ENCODE data around the gene CCNB1IP1.
"Not testable (repeated sequence)": the region's sequence is repeated elsewhere in the genome, so short reads cannot be mapped to it uniquely, and the experiment has no call there.

The CCNB1IP1 gene

DNA sequence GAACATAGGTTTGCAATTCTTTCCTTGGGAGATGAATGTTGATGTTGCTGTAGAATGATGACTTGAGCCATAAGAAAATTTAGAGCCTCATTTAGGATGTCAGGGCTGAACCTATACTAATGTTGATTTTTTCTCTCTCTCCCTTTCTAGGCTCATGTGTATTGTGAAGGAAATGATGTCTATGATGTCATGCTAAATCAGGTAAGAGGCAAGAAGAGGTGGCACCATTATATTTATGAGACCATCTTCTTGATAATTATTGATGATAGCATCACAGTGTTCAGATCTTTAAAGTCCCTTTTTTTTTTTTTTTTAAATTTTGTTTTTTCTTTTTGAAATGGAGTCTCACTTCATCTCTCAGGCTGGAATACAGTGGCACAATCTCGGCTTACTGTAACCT is 13.6 kb upstream of the CCNB1IP1 start:
- no peak for TF ChIP-seq CTCF (conservative IDR thresholded peaks at IDR 0.05)
- no peak overlapping the region for H3K27ac ChIP-seq

GRCh38 chr14:20345366-20345765 is 12.3 kb upstream of the CCNB1IP1 start:
- H3K27ac ChIP-seq, result no peak overlapping the region
- no peak for TF ChIP-seq CTCF (conservative IDR thresholded peaks at IDR 0.05)

DNA sequence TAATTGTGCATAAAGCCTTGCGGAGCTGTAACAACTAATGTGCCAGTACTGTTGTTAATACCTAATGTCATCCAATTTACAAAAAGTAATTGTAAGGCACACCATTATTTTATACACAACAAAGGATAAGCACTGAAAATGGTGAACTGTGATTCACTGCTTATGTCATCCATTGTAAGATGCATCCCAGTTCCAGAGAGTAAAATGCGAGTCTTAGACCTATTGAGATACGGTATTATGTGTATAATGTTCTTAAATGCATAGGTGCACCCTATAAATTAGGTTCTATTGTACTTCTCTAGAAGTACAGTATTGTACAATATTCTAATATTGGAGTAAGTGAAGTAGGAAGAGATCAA is 10.8 kb upstream of the CCNB1IP1 start:
- H3K27ac ChIP-seq, result peak overlapping the region; percentile 80
- no peak for TF ChIP-seq CTCF (conservative IDR thresholded peaks at IDR 0.05)

DNA sequence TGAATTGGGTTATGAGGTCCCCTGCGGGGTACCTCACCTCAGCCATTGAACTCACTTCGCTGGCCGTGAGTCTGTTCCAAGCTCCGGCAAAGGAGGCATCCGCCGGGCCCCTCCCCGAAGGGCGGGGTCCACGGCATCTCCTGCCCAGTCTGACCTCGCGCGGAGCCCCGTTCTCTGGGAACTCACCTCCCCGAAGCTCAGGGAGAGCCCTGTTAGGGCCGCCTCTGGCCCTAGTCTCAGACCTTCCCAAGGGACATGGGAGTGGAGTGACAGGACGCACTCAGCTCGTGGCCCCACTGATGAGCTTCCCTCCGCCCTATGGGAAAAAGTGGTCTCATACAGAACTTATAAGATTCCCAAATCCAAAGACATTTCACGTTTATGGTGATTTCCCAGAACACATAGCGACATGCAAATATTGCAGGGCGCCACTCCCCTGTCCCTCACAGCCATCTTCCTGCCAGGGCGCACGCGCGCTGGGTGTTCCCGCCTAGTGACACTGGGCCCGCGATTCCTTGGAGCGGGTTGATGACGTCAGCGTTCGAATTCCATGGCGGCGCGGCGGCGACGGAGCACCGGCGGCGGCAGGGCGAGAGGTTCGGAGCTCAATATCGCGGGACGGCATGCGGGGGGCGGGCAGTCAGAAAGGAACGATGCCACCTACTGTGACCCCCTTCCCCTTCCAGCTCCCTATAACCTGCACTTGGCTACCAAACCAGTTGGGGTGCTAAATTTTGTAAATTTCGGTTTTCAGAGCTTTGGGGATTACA is 10.2 kb upstream of the CCNB1IP1 start, which contains the start of gene PARP2:
Gene PARP2, plus strand, starts transcription at position 544 of the 770 bp plus-strand sequence. Its CDS starts 7 bp downstream, at position 551.
- TF ChIP-seq CTCF (conservative IDR thresholded peaks at IDR 0.05), result no peak
- H3K27ac ChIP-seq, result peak within 1 kb of the TSS; percentile 80

DNA sequence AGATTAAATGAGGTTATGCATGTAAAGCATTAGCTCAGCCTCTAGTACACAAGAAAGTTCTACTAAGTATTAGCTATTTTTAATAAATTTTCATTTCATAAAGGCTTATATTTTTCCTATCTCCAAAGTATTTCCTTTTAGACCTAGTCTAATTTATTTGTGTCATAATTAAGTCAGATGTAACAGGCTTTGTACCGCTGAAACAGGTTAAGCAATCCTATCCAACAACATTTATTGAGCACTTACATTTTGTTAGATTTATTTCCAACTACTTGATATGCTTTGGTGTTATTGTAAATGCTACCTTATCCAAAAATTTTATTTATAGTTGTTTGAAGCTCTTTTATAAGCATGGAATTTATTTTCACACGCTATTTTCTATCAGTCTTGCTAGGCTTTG is 8.6 kb upstream of the CCNB1IP1 start:
- peak overlapping the region; percentile 80 for H3K27ac ChIP-seq
- TF ChIP-seq CTCF (conservative IDR thresholded peaks at IDR 0.05), result no peak

- not testable (repeated sequence) for H3K27ac ChIP-seq
Measured at GRCh38 chr14:20341032-20341431, 8.0 kb upstream of the CCNB1IP1 start.

- no peak overlapping the region; the same call in 1 of the 2 replicates for H3K27ac ChIP-seq
- TF ChIP-seq CTCF (conservative IDR thresholded peaks at IDR 0.05), result no peak
Measured at GRCh38 chr14:20334017-20334416, 938 bp upstream of the CCNB1IP1 start.

GRCh38 chr14:20333494-20333841 is 389 bp upstream of the CCNB1IP1 start:
- no peak for TF ChIP-seq CTCF (conservative IDR thresholded peaks at IDR 0.05)
- peak overlapping the region; percentile 82 for H3K27ac ChIP-seq

Data from VCaP (cell line).